Uterine smooth muscle cell (primary cell): Measurements from ENCODE around the gene SPAG17. TPM values are rescaled to one million over a fixed set of nuclear protein-coding genes. Genes with fewer than 3 reads are reported as not detected.

Experiments
- total RNA-seq: library from RNA; depleted of rRNA; stranded (reverse); fragments of >200 nt; gene quantifications from 2 replicates; pipeline ENCODE4 v1.2.3, GENCODE V29; 2014

SPAG17 gene
- 0.22 TPM in 1 of 2 replicates, not detected in the other for total RNA-seq

DNA sequence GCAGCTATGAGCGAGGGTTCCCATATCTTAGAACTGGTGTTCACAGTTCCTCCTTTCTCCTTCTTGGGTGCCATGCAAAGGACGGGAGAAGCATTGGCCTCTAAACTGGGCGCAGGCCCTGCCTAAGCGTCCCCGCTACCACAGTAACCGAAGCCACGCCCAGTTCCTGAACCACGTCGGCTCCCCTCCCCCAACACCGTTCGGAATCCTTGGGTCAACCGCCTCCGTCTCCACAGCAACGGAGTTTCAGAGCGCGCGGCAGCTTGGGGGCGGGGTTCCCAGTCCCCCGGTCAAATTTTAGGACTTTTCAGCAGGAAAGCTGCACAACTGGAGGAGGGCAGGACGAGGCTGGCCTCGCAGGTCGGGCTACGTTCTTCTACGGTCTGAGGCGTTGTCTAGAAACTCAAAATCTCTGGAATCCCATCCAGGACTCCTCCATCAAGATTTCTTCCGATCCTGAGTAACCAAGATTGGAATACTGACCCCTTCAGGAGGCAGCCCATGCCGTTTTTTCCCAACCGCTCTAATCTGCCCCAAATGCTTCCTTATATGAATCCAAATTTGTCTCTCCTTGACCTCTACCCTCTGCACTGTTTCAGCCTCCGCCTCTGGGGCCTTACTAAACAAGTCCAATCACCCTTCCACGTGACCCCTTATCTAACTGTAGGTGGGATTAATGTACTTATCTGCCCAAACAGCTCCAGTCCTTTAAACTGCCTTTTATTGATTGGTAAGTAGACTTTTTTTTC is at the start of gene SPAG17:
SPAG17 (minus strand) TSS at position 145 of the 749 bp plus-strand sequence; CDS start at position 74, 71 bp downstream.

DNA sequence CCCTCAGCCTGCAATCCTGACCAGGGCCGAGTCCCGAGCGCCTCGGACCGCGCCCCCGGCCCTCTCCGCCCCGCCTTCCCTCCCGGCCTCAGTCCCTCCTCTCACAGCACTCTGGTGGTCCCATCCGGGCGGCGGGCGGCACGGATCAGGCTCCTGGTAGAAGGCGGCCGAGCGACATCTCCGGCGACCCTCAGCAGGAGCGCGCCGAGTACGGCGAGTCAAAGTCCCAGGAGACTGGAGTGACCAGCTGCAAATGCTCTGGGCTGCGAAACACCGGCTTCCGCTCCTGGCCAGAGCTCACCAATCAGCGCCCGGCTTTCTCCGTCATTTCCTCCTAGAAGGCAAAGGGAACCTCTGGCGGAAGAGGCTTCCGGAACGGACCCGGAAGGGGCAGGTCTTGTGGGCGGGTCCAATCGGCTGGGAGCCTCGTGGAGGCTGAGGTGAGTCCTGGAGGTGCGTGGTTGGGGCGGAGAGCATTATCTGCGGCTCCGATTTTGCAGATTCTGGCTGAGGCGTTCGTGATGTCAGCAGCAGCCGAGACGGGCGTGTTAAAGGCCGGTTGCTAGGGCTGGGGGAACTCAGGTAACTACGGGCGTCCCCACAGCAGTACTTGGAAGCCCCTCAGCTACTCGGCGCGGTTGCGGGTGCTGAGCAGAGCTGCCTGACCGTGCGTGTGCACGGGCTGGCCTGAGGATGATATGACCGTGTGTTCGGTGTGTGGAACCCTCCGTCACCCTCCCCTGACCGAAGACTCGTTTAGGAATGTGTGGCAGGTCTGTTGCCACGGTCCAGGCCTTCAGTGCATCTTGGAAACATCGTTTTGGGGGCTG is 255.5 kb downstream of the SPAG17 start, which contains the start of the genes GDAP2 and WDR3:
GDAP2 (minus strand) TSS at position 279 of the 830 bp plus-strand sequence. CDS start 9,264 bp downstream, outside the sequence.
WDR3 (plus strand) TSS at position 397 of the 830 bp plus-strand sequence. CDS start 3,581 bp downstream, outside the sequence.

